Mesenchymal stem cell (in vitro differentiated cells and primary cell): ENCODE measurements around the gene ADO.
A peak's percentile ranks its signal among the peaks of the same experiment; 100 is the strongest.

Source experiments
- DNase-seq: peaks from one replicate; pipeline ENCODE4 v3.0.0-alpha.2; 2013
- H2AFZ ChIP-seq: one replicate; pipeline ENCODE4 v1.6.1; 2013; ENCODE audit warnings: low read depth, mild to moderate bottlenecking, control low read depth, inconsistent platforms, low read length, moderate library complexity
- H2AK5ac ChIP-seq: 2 replicates; pipeline ENCODE4 v1.6.1; 2013; ENCODE audit warnings: low read length, moderate library complexity, mild to moderate bottlenecking, inconsistent platforms; ENCODE audit not compliant: severe bottlenecking
- H2BK120ac ChIP-seq: one replicate; pipeline ENCODE4 v1.6.1; 2013; ENCODE audit warnings: low read depth, mild to moderate bottlenecking, inconsistent platforms, low read length, moderate library complexity
- H2BK12ac ChIP-seq, 2 experiments: one replicate each; pipeline ENCODE4 v1.6.1; 2013; ENCODE audit warnings: inconsistent platforms in 2 of 2, low read length in 2 of 2, mild to moderate bottlenecking in 2 of 2, moderate library complexity in 2 of 2, control low read depth in 1 of 2
- H2BK15ac ChIP-seq: one replicate; pipeline ENCODE4 v1.6.1; 2013; ENCODE audit warnings: mild to moderate bottlenecking, low read depth, inconsistent platforms; ENCODE audit not compliant: poor library complexity, severe bottlenecking
- H2BK5ac ChIP-seq: 2 replicates; pipeline ENCODE4 v1.6.1; 2013; ENCODE audit warnings: low read depth, mild to moderate bottlenecking, low read length, control low read depth, inconsistent platforms; ENCODE audit not compliant: poor library complexity, severe bottlenecking
- H3K14ac ChIP-seq, 2 experiments: one replicate each; pipeline ENCODE4 v1.6.1; 2013; ENCODE audit warnings: inconsistent platforms in 2 of 2, low read length in 2 of 2, control low read depth in 1 of 2, mild to moderate bottlenecking in 1 of 2, moderate library complexity in 1 of 2
- H3K18ac ChIP-seq, 2 experiments: one replicate each; pipeline ENCODE4 v1.6.1; 2013; ENCODE audit warnings: inconsistent platforms in 2 of 2, low read length in 2 of 2, control low read depth in 1 of 2, low read depth in 1 of 2, mild to moderate bottlenecking in 1 of 2
- H3K23ac ChIP-seq, 2 experiments: one replicate each; pipeline ENCODE4 v1.6.1; 2013; ENCODE audit warnings: inconsistent platforms in 2 of 2, low read length in 2 of 2, mild to moderate bottlenecking in 2 of 2, moderate library complexity in 2 of 2, control low read depth in 1 of 2
- H3K27ac ChIP-seq: 2 replicates; pipeline ENCODE4 v1.5.1; 2013; ENCODE audit warnings: mild to moderate bottlenecking, moderate library complexity, low read length, control low read depth, inconsistent platforms; ENCODE audit not compliant: poor library complexity, severe bottlenecking
- H3K27me3 ChIP-seq, 2 experiments: 2 replicates each; pipeline versions ENCODE4 v1.6.1 to v1.7.0; 2013; ENCODE audit warnings: low read length in 2 of 2, mild to moderate bottlenecking in 2 of 2, moderate library complexity in 2 of 2, control low read depth in 1 of 2, inconsistent platforms in 1 of 2; ENCODE audit not compliant: control insufficient read depth in 1 of 2, insufficient read depth in 1 of 2
- H3K36me3 ChIP-seq, 2 experiments: 2 replicates each; pipeline versions ENCODE4 v1.6.1 to v1.7.0; 2013; ENCODE audit warnings: low read length in 2 of 2, control low read depth in 1 of 2, inconsistent platforms in 1 of 2, low read depth in 1 of 2, mild to moderate bottlenecking in 1 of 2; ENCODE audit not compliant: insufficient read depth in 2 of 2, control insufficient read depth in 1 of 2
- H3K4ac ChIP-seq, 2 experiments: one replicate each; pipeline ENCODE4 v1.6.1; 2013; ENCODE audit warnings: inconsistent platforms in 2 of 2, low read length in 2 of 2, mild to moderate bottlenecking in 2 of 2, moderate library complexity in 2 of 2, control low read depth in 1 of 2, low read depth in 1 of 2
- H3K4me1 ChIP-seq: 2 replicates; pipeline ENCODE4 v1.6.1; 2013; ENCODE audit warnings: low read depth, low read length, control low read depth; ENCODE audit not compliant: control insufficient read depth, insufficient read depth
- H3K4me2 ChIP-seq: 2 replicates; pipeline ENCODE4 v1.6.1; 2013; ENCODE audit warnings: low read length, mild to moderate bottlenecking, inconsistent platforms; ENCODE audit not compliant: poor library complexity, severe bottlenecking
- H3K4me3 ChIP-seq, 2 experiments: 2 replicates each; pipeline versions ENCODE4 v1.5.1 to v1.7.0; 2013; ENCODE audit warnings: low read length in 2 of 2, mild to moderate bottlenecking in 2 of 2, control low read depth in 1 of 2, low read depth in 1 of 2; ENCODE audit not compliant: insufficient read depth in 1 of 2
- H3K79me1 ChIP-seq: replicated peaks from 2 replicates; pipeline ENCODE4 v1.6.1; 2013; ENCODE audit warnings: mild to moderate bottlenecking, control low read depth, low read length, inconsistent platforms; ENCODE audit not compliant: poor library complexity, severe bottlenecking
- H3K9ac ChIP-seq: 2 replicates; pipeline ENCODE4 v1.7.0; 2013; ENCODE audit warnings: mild to moderate bottlenecking, low read length, moderate library complexity
- H3K9me3 ChIP-seq: 2 replicates; pipeline ENCODE4 v1.7.0; 2013; ENCODE audit warnings: mild to moderate bottlenecking, low read length; ENCODE audit not compliant: control insufficient read depth
- H4K8ac ChIP-seq: one replicate; pipeline ENCODE4 v1.6.1; 2013; ENCODE audit warnings: inconsistent platforms, mild to moderate bottlenecking, low read length, moderate library complexity
- H4K91ac ChIP-seq: one replicate; pipeline ENCODE4 v1.6.1; 2013; ENCODE audit warnings: mild to moderate bottlenecking, low read length, inconsistent platforms
- WGBS: methylation state at CpG from one replicate; pipeline ENCODE4 v1.1.7; 2013; ENCODE audit warnings: mixed read lengths; 5-methylcytosine and 5-hydroxymethylcytosine counted together

Gene ADO

DNA sequence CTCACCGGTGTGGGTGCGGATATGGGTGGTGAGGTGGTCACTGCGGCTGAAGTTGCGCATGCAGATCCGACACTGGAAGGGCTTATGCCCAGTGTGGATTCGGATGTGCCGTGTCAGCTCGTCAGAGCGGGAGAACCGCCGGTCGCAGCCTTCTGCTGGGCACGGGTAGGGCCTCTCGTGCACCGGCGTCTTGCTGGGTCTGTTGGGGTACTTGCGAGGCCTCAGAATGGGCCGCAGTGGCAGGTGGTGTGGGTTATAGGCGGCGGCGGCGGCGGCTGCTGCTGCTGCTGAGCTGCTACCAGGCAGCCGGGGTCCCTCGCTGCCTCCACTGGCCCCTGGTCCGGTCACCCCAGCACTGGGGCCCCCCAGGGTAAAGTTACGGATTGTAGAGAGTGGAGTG lies 8.9 kb downstream of the ADO start:
- H4K8ac ChIP-seq: no peak overlapping the region
- H4K91ac ChIP-seq: peak overlapping the region; percentile 3
- peaks cover 4% of the 10 kb centered on the region for H3K79me1 ChIP-seq
- no peak overlapping the region for H2BK120ac ChIP-seq
- no peak overlapping the region for H3K9ac ChIP-seq
- H3K36me3 ChIP-seq: peaks cover 0 to 38% of the 10 kb centered on the region in 2 experiments
- H3K23ac ChIP-seq: no peak overlapping the region
- no peak overlapping the region for H2BK15ac ChIP-seq
- DNase-seq: no peak
- no peak overlapping the region for H3K18ac ChIP-seq
- H3K4me1 ChIP-seq: peaks cover 25% of the 10 kb centered on the region
- H3K14ac ChIP-seq: no peak overlapping the region
- H3K4ac ChIP-seq: no peak overlapping the region
- H3K9me3 ChIP-seq: no peaks in the 10 kb centered on the region
- no peak overlapping the region for H3K4me2 ChIP-seq
- H2AK5ac ChIP-seq: no peak overlapping the region
- no peak overlapping the region for H2BK5ac ChIP-seq
- no peak overlapping the region for H2AFZ ChIP-seq
- H3K27me3 ChIP-seq: peaks cover 9 to 33% of the 10 kb centered on the region in 2 experiments
- peak overlapping the region in 1 of 2 experiments; percentile 10 for H3K4me3 ChIP-seq
- H2BK12ac ChIP-seq: no peak overlapping the region
- no peak overlapping the region for H3K27ac ChIP-seq
- 92% methylated on average over 27 of the region's 27 CpGs for WGBS

DNA sequence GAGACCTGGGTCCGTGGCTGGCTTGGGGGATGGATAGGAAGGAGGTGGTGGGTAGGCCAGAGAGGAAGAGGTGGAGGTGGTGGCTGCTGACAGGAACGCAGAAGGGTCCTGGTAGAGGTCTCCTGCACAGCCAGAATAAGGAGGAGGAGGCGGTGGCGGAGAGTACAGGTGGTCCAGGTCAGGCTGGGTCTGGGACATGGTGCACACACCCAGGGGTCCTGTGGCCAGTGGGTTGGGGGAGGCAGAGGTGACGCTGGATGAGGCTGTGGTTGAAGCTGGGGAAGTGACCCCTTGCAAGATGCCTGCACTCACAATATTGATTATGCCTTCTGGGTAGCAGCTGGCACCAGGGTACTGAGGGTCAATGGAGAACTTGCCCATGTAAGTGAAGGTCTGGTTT lies 9.5 kb downstream of the ADO start:
- Histone ChIP-seq H3K14ac (no peak overlapping the region), H3K9me3 (no peaks in the 10 kb centered on the region), H2AFZ (no peak overlapping the region), H3K79me1 (peaks cover 1% of the 10 kb centered on the region), H2BK12ac (no peak overlapping the region), H3K4me2 (no peak overlapping the region), H4K8ac (no peak overlapping the region), H2AK5ac (no peak overlapping the region), H3K4ac (no peak overlapping the region), H4K91ac (no peak overlapping the region), H3K4me1 (peaks cover 30% of the 10 kb centered on the region), H2BK120ac (no peak overlapping the region), H2BK5ac (no peak overlapping the region), H3K9ac (peak overlapping the region; percentile 96), H2BK15ac (no peak overlapping the region), H3K27me3 (peaks cover 9 to 35% of the 10 kb centered on the region in 2 experiments), H3K4me3 (peak overlapping the region in 1 of 2 experiments; percentile 93), H3K18ac (no peak overlapping the region), H3K27ac (no peak overlapping the region), H3K36me3 (peaks cover 0 to 33% of the 10 kb centered on the region in 2 experiments), H3K23ac (no peak overlapping the region)
- no peak for DNase-seq
- WGBS: 91% methylated on average over 5 of the region's 5 CpGs

DNA sequence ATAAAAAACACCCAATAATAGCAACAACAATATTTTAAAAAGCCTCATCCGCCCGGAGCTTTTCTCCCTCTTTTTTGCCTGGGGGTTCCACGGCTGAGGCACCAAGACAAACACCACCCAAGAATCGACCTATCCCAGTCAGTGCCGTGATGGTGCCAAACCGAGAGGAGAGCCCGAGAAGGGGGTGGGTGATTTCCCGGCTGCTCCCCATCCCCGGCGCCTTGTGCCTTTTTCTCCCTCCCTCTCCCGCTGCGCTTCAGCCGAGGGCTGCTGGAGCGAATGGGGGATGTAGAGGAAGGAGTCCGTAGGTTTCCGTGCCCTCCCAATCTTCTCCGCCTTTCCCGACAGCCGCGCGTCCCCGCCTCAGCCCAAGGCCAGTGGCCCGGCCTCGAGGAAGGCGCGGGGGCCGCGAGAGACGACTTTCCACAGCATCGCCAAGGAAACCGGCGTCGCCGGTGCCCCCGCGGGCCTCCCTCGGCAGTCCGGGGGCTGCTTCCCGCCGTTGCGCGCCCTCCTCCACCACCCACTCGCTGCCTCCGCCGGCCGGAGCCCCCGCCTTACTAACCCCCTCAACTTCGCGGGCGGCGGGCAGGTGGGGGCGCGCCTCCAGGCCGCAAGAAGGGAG lies 10.3 kb downstream of the ADO start:
- no peak overlapping the region for H4K91ac ChIP-seq
- H2AK5ac ChIP-seq: no peak overlapping the region
- WGBS: 4% methylated on average over 32 of the region's 54 CpGs
- H3K18ac ChIP-seq: no peak overlapping the region
- H3K23ac ChIP-seq: peak overlapping the region in 1 of 2 experiments; percentile 11
- peak overlapping the region; percentile 29 for H2AFZ ChIP-seq
- no peak overlapping the region for H2BK5ac ChIP-seq
- H3K9me3 ChIP-seq: no peaks in the 10 kb centered on the region
- H3K4me1 ChIP-seq: peaks cover 31% of the 10 kb centered on the region
- peak overlapping the region; percentile 66 for H3K4me2 ChIP-seq
- no peaks in the 10 kb centered on the region for H3K79me1 ChIP-seq
- H3K27ac ChIP-seq: no peak overlapping the region
- no peak overlapping the region for H4K8ac ChIP-seq
- no peak overlapping the region for H3K14ac ChIP-seq
- H2BK120ac ChIP-seq: no peak overlapping the region
- H3K27me3 ChIP-seq: peaks cover 9 to 44% of the 10 kb centered on the region in 2 experiments
- no peak overlapping the region for H3K4ac ChIP-seq
- H2BK15ac ChIP-seq: no peak overlapping the region
- peak; percentile 12 for DNase-seq
- peak overlapping the region; percentile 44 to 93 for H3K4me3 ChIP-seq
- no peak overlapping the region for H2BK12ac ChIP-seq
- peaks cover 0 to 32% of the 10 kb centered on the region in 2 experiments for H3K36me3 ChIP-seq
- peak overlapping the region; percentile 96 for H3K9ac ChIP-seq

DNA sequence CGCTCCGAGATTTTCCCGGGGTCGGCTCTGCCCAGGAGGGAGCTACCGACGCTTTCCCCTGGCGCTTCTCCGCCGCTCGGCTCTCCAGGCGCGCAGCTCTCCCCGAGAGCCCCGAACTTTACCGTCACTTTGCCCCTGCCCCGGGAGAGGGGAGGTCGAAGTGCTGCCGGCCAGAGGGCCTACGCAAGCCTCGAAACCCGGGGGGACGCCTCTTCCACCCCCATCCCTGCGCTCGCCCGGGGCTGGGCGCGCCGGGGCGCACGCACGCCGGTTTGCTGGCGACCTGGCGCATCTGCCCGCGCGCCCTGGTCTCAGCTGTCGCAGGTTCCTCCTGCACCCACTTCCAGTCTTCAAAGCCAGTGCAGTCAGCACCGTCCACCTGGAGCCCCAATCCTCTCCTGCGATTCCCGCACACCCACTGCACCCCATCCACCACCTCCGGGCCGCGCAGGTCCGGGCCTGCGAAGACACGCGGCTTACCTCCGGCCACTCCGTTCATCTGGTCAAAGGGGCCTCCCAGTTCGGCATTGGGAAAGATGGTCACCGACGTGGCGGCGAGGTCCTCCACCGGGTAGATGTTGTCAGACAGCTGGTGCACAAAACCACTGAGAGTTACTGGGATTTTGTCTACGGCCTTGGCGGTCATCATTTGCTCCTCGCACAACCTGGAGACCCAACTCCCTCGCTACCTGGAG lies 11.0 kb downstream of the ADO start:
- no peak overlapping the region for H2AFZ ChIP-seq
- H3K4me2 ChIP-seq: peak overlapping the region; percentile 66
- no peak overlapping the region for H3K23ac ChIP-seq
- no peaks in the 10 kb centered on the region for H3K9me3 ChIP-seq
- no peaks in the 10 kb centered on the region for H3K79me1 ChIP-seq
- H2BK5ac ChIP-seq: no peak overlapping the region
- peak overlapping the region; percentile 62 for H2BK120ac ChIP-seq
- H3K4me1 ChIP-seq: peaks cover 31% of the 10 kb centered on the region
- WGBS: under 1% methylated on average over 55 of the region's 60 CpGs
- H3K36me3 ChIP-seq: peaks cover 0 to 32% of the 10 kb centered on the region in 2 experiments
- no peak overlapping the region for H2BK15ac ChIP-seq
- H2AK5ac ChIP-seq: no peak overlapping the region
- peak overlapping the region in 1 of 2 experiments; percentile 24 for H3K4ac ChIP-seq
- H4K91ac ChIP-seq: no peak overlapping the region
- peak overlapping the region; percentile 48 for H4K8ac ChIP-seq
- H3K4me3 ChIP-seq: peak overlapping the region; percentile 44 to 93
- no peak overlapping the region for H3K27ac ChIP-seq
- peak overlapping the region; percentile 96 for H3K9ac ChIP-seq
- H3K18ac ChIP-seq: no peak overlapping the region
- peaks cover 9 to 51% of the 10 kb centered on the region in 2 experiments for H3K27me3 ChIP-seq
- no peak overlapping the region for H2BK12ac ChIP-seq
- H3K14ac ChIP-seq: no peak overlapping the region
- peak; percentile 41 for DNase-seq
